ENCODE results near the gene SYT7. TPM values are rescaled to one million over a fixed set of nuclear protein-coding genes. Genes with fewer than 3 reads are reported as not detected.

Gene SYT7
- total and polyA plus RNA-seq, 9 donors, result 0.24 to 4.9 (median 1.7) TPM

DNA sequence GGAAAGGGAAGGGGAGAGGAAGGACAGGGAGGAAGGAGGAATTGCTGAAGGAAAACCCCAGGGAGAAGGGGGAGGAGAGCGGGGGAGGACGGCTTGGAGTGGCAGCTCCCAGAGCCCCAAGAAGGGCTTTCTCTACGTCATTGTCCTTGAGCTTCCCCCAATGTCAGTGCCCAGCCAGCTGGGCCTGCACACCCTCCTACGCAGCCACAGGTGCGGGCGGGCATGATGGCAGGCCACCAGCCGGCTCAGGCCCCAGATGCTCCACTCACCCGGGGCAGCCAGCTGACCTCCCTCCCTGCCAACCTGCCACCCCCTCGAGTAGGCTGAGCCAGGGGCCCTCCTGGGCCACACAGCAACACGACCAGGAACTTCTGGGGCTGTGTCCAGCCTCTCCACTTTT lies 11.2 kb downstream of the SYT7 start:
- Histone ChIP-seq H3K36me3 (no peaks in the 10 kb centered on the region), H3K9me3 (no peaks in the 10 kb centered on the region), H3K4me1 (ENCODE audit: insufficient read depth) (peaks cover 1% of the 10 kb centered on the region), H3K27me3 (no peaks in the 10 kb centered on the region), H3K27ac (no peak overlapping the region), H3K4me3 (no peak overlapping the region)
- TF ChIP-seq, protein P1, sequence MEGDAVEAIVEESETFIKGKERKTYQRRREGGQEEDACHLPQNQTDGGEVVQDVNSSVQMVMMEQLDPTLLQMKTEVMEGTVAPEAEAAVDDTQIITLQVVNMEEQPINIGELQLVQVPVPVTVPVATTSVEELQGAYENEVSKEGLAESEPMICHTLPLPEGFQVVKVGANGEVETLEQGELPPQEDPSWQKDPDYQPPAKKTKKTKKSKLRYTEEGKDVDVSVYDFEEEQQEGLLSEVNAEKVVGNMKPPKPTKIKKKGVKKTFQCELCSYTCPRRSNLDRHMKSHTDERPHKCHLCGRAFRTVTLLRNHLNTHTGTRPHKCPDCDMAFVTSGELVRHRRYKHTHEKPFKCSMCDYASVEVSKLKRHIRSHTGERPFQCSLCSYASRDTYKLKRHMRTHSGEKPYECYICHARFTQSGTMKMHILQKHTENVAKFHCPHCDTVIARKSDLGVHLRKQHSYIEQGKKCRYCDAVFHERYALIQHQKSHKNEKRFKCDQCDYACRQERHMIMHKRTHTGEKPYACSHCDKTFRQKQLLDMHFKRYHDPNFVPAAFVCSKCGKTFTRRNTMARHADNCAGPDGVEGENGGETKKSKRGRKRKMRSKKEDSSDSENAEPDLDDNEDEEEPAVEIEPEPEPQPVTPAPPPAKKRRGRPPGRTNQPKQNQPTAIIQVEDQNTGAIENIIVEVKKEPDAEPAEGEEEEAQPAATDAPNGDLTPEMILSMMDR (IDR thresholded peaks at IDR 0.05), result no peak
- intact Hi-C loops (cut with DNase I), result loop anchor here in 1 of 4 donors (10.0 kb wide), 1 partner anchor 95 kb away; no protein-coding TSS in a partner anchor
- WGBS, 3 donors, result 20 to 32% (median 22%) methylated on average over 10 of the region's 10 CpGs
- DNase-seq, result no peak

DNA sequence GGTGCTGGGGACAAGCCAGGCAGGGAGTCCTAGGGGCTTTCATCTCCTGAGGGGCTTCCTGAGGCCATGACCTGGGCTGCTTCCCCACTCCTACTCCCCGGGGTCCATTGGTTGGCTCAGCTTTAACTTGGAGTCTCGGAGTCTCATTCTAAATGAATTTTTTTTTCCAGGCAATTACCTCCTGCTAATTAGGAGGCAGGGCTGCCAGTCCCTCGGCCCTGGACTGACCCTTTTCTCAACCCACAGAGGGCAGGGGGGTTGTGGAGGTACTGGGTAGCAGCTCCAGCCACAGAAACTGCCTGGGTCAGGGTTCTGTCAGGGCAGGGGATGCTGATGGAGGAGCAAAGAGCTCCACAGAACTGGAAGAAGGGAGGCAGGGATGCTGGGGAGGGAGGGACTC lies 11.9 kb downstream of the SYT7 start:
- no peaks in the 10 kb centered on the region for H3K9me3 ChIP-seq
- H3K36me3 ChIP-seq, result no peaks in the 10 kb centered on the region
- TF ChIP-seq, protein P1 (IDR thresholded peaks at IDR 0.05), result no peak
- TF ChIP-seq POLR2A (IDR thresholded peaks at IDR 0.05), result no peak
- H3K4me1 ChIP-seq (ENCODE audit: insufficient read depth), result peaks cover 1% of the 10 kb centered on the region
- no peak overlapping the region for H3K4me3 ChIP-seq
- WGBS, 3 donors, result 26 to 29% (median 29%) methylated on average over 3 of the region's 3 CpGs
- DNase-seq, result no peak
- no peak overlapping the region for H3K27ac ChIP-seq
- H3K27me3 ChIP-seq, result no peaks in the 10 kb centered on the region
- intact Hi-C loops (cut with DNase I), result no loop called here

DNA sequence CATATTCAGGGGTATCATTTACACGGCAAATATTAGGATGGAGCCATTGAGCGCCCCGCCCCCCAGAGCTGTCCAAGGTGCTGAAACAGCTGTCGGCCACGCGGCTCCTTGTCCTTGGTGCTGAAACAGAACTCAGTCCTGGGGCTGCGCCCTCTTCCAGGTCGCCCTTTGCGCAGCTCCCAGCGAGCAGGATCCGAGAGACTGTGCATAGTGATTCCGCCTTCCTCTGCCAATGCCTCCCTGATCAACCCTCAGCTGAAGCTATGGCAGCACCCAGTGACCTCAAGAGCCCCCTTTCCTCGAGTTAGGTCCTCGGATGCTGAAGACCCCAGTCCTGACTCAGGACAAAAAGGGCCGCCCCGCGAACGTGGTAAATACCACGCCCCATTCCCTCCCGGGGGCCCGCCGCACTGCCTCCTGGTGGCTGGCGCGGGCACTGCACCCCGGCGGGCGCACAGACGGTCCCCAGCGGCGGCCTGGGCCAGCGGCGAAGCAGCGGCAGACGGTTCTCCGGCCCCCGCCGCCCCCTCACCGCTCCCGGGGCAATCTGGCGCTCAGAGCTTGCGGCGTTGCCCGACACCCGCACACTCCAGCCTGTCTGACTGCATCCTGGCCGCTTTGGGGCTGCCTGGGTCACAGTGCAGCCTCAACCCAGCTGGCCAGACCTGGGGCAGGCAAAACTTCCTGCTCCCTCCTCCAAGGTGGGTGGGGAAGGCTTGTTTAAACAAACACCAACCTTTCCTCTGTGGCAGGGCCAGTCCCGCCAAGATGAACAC lies 13.4 kb downstream of the SYT7 start:
- DNase-seq, result peak; percentile 76 to 90 (median 88)
- Histone ChIP-seq H3K27me3 (no peaks in the 10 kb centered on the region), H3K4me3 (no peak overlapping the region), H3K9me3 (no peaks in the 10 kb centered on the region), H3K4me1 (ENCODE audit: insufficient read depth) (peaks cover 1% of the 10 kb centered on the region), H3K27ac (no peak overlapping the region), H3K36me3 (no peaks in the 10 kb centered on the region)
- intact Hi-C loops (cut with DNase I), result no loop called here
- WGBS, 3 donors, result 1 to 2% (median 1%) methylated on average over 45 to 46 of the region's 46 CpGs
- TF ChIP-seq POLR2A (IDR thresholded peaks at IDR 0.05) (no peak), EP300 (IDR thresholded peaks at IDR 0.05) (no peak)
- TF ChIP-seq, protein P1 (IDR thresholded peaks at IDR 0.05), result peak in 1 of 3 donors; percentile 12

DNA sequence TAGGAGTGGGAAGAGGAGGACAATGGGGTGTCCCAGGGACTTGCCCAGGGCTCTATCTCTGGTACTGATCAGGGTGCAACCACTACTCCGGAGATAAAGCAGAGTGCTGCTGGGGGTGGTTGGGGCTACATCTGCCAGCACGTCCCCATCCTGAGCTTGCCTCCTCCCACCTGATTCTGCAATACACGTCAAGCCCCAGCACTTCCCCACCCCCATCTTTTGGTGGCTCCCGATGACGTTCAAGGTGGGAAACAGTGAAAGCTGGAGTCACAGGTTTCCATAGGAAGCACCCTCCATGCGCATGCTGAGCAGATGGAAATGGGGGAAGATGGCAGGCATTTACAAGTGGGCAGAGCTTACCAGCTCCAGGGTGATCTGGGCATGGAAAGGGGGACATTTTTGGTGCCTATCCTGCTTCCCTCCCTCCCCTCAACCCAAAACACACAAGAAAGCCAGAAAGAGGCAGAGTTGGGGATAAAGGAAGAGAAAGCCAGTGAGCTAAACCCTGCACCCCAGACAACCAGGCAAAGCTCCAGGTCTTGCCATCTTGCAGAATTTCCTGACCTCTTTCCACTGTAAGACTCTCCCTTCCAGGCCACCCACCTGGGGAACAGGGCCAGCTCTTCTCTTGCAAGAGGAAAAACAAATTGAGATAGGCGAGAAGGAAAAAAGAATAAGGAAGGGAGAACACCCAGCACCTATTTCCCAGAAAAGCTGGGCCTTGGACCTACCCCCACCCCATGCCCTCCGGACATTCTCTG lies 15.8 kb downstream of the SYT7 start:
- intact Hi-C loops (cut with DNase I), result no loop called here
- Histone ChIP-seq H3K4me3 (no peak overlapping the region), H3K27ac (no peak overlapping the region), H3K4me1 (ENCODE audit: insufficient read depth) (peaks cover 1% of the 10 kb centered on the region), H3K36me3 (no peaks in the 10 kb centered on the region), H3K27me3 (no peaks in the 10 kb centered on the region), H3K9me3 (no peaks in the 10 kb centered on the region)
- TF ChIP-seq EP300 (IDR thresholded peaks at IDR 0.05) (no peak), POLR2A (IDR thresholded peaks at IDR 0.05) (no peak)
- TF ChIP-seq, protein P1 (IDR thresholded peaks at IDR 0.05), result no peak
- 45 to 53% (median 52%) methylated on average over 8 of the region's 8 CpGs for WGBS, 3 donors
- DNase-seq, result no peak
